Tibial nerve (tissue), 4 donors: ENCODE measurements around the gene SLC23A2. TPM values are rescaled to one million over a fixed set of nuclear protein-coding genes. Genes with fewer than 3 reads are reported as not detected.
A peak's percentile ranks its signal among the peaks of the same experiment; 100 is the strongest.

Experiments
- DNase-seq, 2 donors: peaks; one replicate each; pipeline ENCODE4 v3.0.0-alpha.2; 2019; ENCODE audit warnings: low spot score in 2 of 2
- H3K27ac ChIP-seq, 4 donors: fragments of 200-600 bp; sonication (generic) in 3 of 4; one replicate each; pipeline ENCODE4 v1.5.1; 2017 to 2019; ENCODE audit warnings: mild to moderate bottlenecking in 1 of 4
- H3K27me3 ChIP-seq, 2 donors: fragments of 200-600 bp; sonication (generic) in 1 of 2; one replicate each; pipeline versions ENCODE4 v1.5.1 to v1.6.0; 2017 to 2019
- H3K36me3 ChIP-seq, 3 donors: fragments of 200-600 bp; sonication (generic); one replicate each; pipeline ENCODE4 v1.5.1; 2018 to 2019
- H3K4me1 ChIP-seq, 4 donors: fragments of 200-600 bp; sonication (generic) in 3 of 4; one replicate each; pipeline ENCODE4 v1.5.1; 2017 to 2019
- H3K4me3 ChIP-seq, 4 donors: fragments of 200-600 bp; sonication (generic) in 3 of 4; one replicate each; pipeline ENCODE4 v1.5.1; 2017 to 2019; ENCODE audit warnings: mild to moderate bottlenecking in 1 of 4, moderate library complexity in 1 of 4
- H3K9me3 ChIP-seq, 4 donors: fragments of 200-600 bp; sonication (generic) in 3 of 4; one replicate each; pipeline ENCODE4 v1.5.1; 2017 to 2019
- CTCF ChIP-seq, 5 experiments: fragments of 200-600 bp in 3 of 5; fragments of 450-650 bp in 2 of 5; sonication (generic) in 3 of 5; IDR thresholded peaks; one replicate each; pipeline ENCODE4 v1.5.1; 2016 to 2019; ENCODE audit warnings: antibody characterized with exemption in 5 of 5, mild to moderate bottlenecking in 3 of 5, moderate library complexity in 2 of 5
- EP300 ChIP-seq, 2 donors: sonication (generic); formaldehyde crosslinking; IDR thresholded peaks; one replicate each; pipeline ENCODE4 v1.6.1; 2017; ENCODE audit warnings: antibody characterized with exemption in 2 of 2, mild to moderate bottlenecking in 1 of 2
- POLR2A ChIP-seq, 2 donors: fragments of 450-650 bp; IDR thresholded peaks; one replicate each; pipeline ENCODE4 v1.6.1; 2017; ENCODE audit warnings: antibody characterized with exemption in 2 of 2, mild to moderate bottlenecking in 2 of 2, moderate library complexity in 2 of 2
- WGBS, 2 donors: methylation state at CpG; one replicate each; pipeline ENCODE4 v1.1.5; 2018; 5-methylcytosine and 5-hydroxymethylcytosine counted together
- total RNA-seq, 4 donors: library from RNA; depleted of rRNA; stranded (reverse); fragments of >200 nt; gene quantifications; one replicate each; pipeline ENCODE4 v1.1.0, GENCODE V29; 2016

Gene SLC23A2
- total RNA-seq, 4 donors from 2014 or later, result 30.6 to 48.5 (median 40.6) TPM

DNA sequence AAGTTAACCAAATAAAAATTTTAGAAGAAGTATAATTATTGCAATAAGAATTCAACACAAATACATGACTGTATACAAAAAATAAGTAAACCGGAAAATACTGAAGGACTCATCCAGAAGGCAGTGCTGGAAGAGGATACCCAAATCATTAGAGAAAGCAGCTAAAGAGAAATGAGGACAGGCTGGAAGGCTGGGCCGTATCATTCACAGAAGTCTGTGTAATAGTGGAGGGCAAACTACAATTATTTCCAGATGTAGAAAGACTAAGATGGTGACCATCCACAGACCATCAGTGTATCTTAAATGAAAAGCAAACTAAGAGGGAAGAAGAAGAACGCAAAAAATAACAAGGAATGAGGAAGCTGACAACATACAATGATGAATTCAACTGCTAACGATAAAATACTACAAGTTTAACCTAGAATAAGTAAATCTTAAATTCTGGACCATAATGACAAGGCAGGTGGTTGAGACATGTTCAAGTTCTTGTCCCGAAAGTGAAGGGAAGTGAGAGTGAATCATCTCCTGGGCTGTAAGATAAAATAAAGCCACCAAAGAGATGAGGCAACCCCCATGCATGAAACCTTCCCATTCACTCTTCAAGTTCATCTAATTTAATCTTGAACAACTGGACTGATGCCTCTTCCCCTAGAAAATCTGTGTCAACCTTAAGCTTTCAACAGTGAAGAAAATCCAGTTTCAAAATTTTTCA, 71.5 kb downstream of the SLC23A2 start:
- Histone ChIP-seq H3K9me3 (no peaks in the 10 kb centered on the region), H3K4me3 (no peak overlapping the region), H3K4me1 (peaks cover 0 to 22% (median 0%) of the 10 kb centered on the region in 4 donors), H3K27me3 (no peaks in the 10 kb centered on the region), H3K36me3 (peaks cover 0 to 16% (median 0%) of the 10 kb centered on the region in 3 donors), H3K27ac (no peak overlapping the region)
- TF ChIP-seq POLR2A (IDR thresholded peaks at IDR 0.05), result no peak
- TF ChIP-seq EP300 (IDR thresholded peaks at IDR 0.05), result no peak
- TF ChIP-seq CTCF (IDR thresholded peaks at IDR 0.05), result no peak
- DNase-seq, result no peak
- WGBS, 2 donors, result 71 to 72% methylated on average over 5 of the region's 5 CpGs

DNA sequence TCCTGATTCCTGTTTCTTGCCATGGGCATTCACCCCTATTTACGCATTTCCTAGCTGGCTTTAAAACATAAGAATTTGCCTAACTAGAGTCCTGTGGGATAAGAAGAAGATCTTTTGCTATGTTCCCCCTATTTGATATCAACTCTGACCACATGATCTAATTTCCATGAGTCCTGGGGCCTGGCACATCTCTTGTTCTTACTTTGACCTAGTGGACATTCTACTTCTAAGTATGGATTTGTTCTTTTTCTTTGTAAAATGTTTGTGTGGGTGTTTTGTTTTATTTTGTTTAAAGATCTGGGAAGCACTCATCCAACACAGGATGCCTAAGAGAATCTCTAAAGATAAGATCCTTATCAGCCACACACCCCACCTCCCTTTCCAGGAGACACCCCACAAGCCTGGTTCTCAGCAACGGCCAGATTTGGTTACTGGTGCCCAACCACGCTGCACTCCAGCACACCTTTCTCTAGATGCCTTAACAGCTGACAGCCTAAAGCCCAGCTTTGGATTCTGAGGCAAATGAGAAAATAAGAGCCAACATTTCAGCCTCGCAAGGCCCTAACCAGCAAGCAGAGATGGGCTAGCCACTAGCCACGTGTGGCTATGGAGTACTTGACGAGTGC, 74.7 kb downstream of the SLC23A2 start:
- Histone ChIP-seq H3K4me1 (peaks cover 0 to 34% (median 0%) of the 10 kb centered on the region in 4 donors), H3K36me3 (peaks cover 0 to 7% (median 0%) of the 10 kb centered on the region in 3 donors), H3K4me3 (no peak overlapping the region), H3K27ac (peak overlapping the region; percentile 34 to 76 (median 67)), H3K9me3 (no peaks in the 10 kb centered on the region), H3K27me3 (no peaks in the 10 kb centered on the region)
- TF ChIP-seq POLR2A (IDR thresholded peaks at IDR 0.05) (no peak), CTCF (IDR thresholded peaks at IDR 0.05) (no peak), EP300 (IDR thresholded peaks at IDR 0.05) (peak in 1 of 2 donors; percentile 23)
- DNase-seq, result no peak
- 77 to 79% methylated on average over 6 of the region's 6 CpGs for WGBS, 2 donors

DNA sequence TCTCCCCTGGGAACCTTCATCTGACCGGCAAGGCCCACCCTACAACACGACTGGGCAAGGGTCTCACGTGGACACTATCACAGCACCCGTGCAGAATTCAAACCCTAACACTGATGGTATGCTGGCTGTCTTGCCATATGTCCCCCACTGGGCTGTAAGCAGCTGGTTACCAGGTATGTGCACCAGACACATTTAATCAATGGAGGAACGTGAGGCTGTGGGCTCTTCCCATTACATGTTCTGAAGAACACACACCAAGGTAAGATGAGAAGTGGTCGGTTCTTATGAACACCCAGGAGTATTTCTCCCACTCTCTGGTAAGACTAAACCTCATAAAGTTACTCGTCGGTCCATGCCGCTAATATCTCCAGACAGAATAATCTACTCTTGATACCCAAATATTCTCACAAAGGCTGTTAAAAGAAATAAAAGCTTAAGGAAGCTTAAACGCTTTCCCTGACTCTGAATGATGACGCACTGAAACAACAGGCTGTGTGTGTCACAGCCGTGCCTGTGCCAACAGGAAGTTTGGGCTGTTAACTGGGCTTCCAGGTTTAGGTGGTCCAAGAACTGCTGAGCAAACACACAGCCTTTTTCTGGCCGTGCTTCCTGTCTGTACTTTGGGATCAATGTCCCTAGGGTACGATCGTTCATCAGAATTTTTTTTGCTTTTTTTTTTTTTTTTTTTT, 75.3 kb downstream of the SLC23A2 start:
- H3K4me3 ChIP-seq, result no peak overlapping the region
- no peaks in the 10 kb centered on the region for H3K27me3 ChIP-seq
- WGBS, 2 donors, result 52 to 56% methylated on average over 15 of the region's 15 CpGs
- peak; percentile 31 to 51 for DNase-seq
- TF ChIP-seq POLR2A (IDR thresholded peaks at IDR 0.05) (no peak), EP300 (IDR thresholded peaks at IDR 0.05) (peak in 1 of 2 donors; percentile 58)
- H3K4me1 ChIP-seq, result peaks cover 0 to 40% (median 0%) of the 10 kb centered on the region in 4 donors
- H3K9me3 ChIP-seq, result no peaks in the 10 kb centered on the region
- H3K27ac ChIP-seq, result peak overlapping the region; percentile 34 to 76 (median 67)
- peaks cover 0 to under 1% (median 0%) of the 10 kb centered on the region in 3 donors for H3K36me3 ChIP-seq

- no peaks in the 10 kb centered on the region for H3K36me3 ChIP-seq
Measured at GRCh38 chr20:4924446-4924845, 76.9 kb downstream of the SLC23A2 start.

More at GRCh38 chr20:4924446-4924845, 76.9 kb downstream of the SLC23A2 start:
- Histone ChIP-seq H3K4me1 (peaks cover 0 to 46% (median 0%) of the 10 kb centered on the region in 4 donors), H3K9me3 (no peaks in the 10 kb centered on the region), H3K27ac (no peak overlapping the region), H3K4me3 (no peak overlapping the region), H3K27me3 (no peaks in the 10 kb centered on the region)
- WGBS, 2 donors, result 88 to 93% methylated on average over 2 of the region's 2 CpGs
- no peak for DNase-seq
- TF ChIP-seq POLR2A (IDR thresholded peaks at IDR 0.05), result no peak
- no peak for TF ChIP-seq EP300 (IDR thresholded peaks at IDR 0.05)
- TF ChIP-seq CTCF (IDR thresholded peaks at IDR 0.05), result no peak
